Stimulated activated CD4-positive, alpha-beta T cell treated with anti-CD3 and anti-CD28 coated beads, TNF-alpha, amount 100 ng/mL, for 24 hours (primary cell): ENCODE measurements around the gene APOL1.

Experiments used
- DNase-seq, 3 experiments: peaks; one replicate each; pipeline ENCODE4 v3.0.0-alpha.2; 2020; ENCODE audit warnings: low read depth in 3 of 3

Gene APOL1

GRCh38 chr22:36291831-36292740, 39.2 kb downstream of the APOL1 start:
- no peak for DNase-seq

GRCh38 chr22:36292823-36293530, 40.0 kb downstream of the APOL1 start:
- no peak for DNase-seq

- DNase-seq, result no peak
Observed at GRCh38 chr22:36293606-36294292, 40.8 kb downstream of the APOL1 start.

GRCh38 chr22:36294293-36294620, 41.3 kb downstream of the APOL1 start:
- DNase-seq, result no peak

GRCh38 chr22:36294801-36295200, 41.9 kb downstream of the APOL1 start:
- no peak for DNase-seq

- no peak for DNase-seq
Observed at GRCh38 chr22:36295247-36295646, 42.3 kb downstream of the APOL1 start.

- DNase-seq, result no peak
Observed at GRCh38 chr22:36296690-36297089, 43.8 kb downstream of the APOL1 start.

GRCh38 chr22:36297568-36297967, 44.6 kb downstream of the APOL1 start:
- DNase-seq, result no peak

GRCh38 chr22:36298118-36298517, 45.2 kb downstream of the APOL1 start:
- DNase-seq, result no peak

GRCh38 chr22:36298601-36299000, 45.7 kb downstream of the APOL1 start:
- no peak for DNase-seq

- no peak for DNase-seq
Observed at GRCh38 chr22:36299295-36299694, 46.4 kb downstream of the APOL1 start.

- DNase-seq, result no peak
Observed at GRCh38 chr22:36299911-36300310, 47.0 kb downstream of the APOL1 start.

GRCh38 chr22:36300396-36301212, 47.7 kb downstream of the APOL1 start:
- DNase-seq, result no peak

- DNase-seq, result peak; percentile 65 to 78 (median 77)
Observed at GRCh38 chr22:36301384-36301828, 48.5 kb downstream of the APOL1 start.

- DNase-seq, result no peak
Observed at GRCh38 chr22:36301851-36302250, 48.9 kb downstream of the APOL1 start.

- no peak for DNase-seq
Observed at GRCh38 chr22:36302439-36303114, 49.6 kb downstream of the APOL1 start.

- DNase-seq, result no peak
Observed at GRCh38 chr22:36303115-36303467, 50.2 kb downstream of the APOL1 start.

- DNase-seq, result no peak
Observed at GRCh38 chr22:36303874-36304273, 50.9 kb downstream of the APOL1 start.

GRCh38 chr22:36304429-36304828, 51.5 kb downstream of the APOL1 start:
- no peak for DNase-seq

- DNase-seq, result no peak
Observed at GRCh38 chr22:36305813-36306212, 52.9 kb downstream of the APOL1 start.

- no peak for DNase-seq
Observed at GRCh38 chr22:36306227-36306626, 53.3 kb downstream of the APOL1 start.
